Keratinocyte (primary cell): Measurements from ENCODE around the gene HSF5. TPM values are rescaled to one million over a fixed set of nuclear protein-coding genes. Genes with fewer than 3 reads are reported as not detected.

Experiments used
- DNase-seq: peaks from one replicate; pipeline ENCODE4 v3.0.0-alpha.2; 2011; ENCODE audit warnings: low read depth, missing footprints, low spot score
- FAIRE-seq: peaks from 2 replicates; lab custom pipeline; 2011; peaks lifted over from hg19 to GRCh38; lab: Jason Lieb, UNC
- H2AFZ ChIP-seq: 2 replicates; pipeline ENCODE4 v1.6.0; 2012; ENCODE audit warnings: low read length, control low read depth, inconsistent platforms; ENCODE audit not compliant: control insufficient read depth
- H3K27ac ChIP-seq: 2 replicates; pipeline ENCODE4 v1.5.1; 2011; ENCODE audit warnings: low read length; ENCODE audit not compliant: control insufficient read depth, insufficient read depth
- H3K27me3 ChIP-seq: 3 replicates; pipeline ENCODE4 v1.6.0; 2011; ENCODE audit warnings: low read length; ENCODE audit not compliant: control insufficient read depth, insufficient read depth; ENCODE audit errors: extremely low read depth
- H3K36me3 ChIP-seq, 2 experiments: 2 replicates in 1 of 2; 3 replicates in 1 of 2; pipeline ENCODE4 v1.5.1; 2011; ENCODE audit warnings: low read length in 2 of 2, mild to moderate bottlenecking in 1 of 2; ENCODE audit not compliant: control insufficient read depth in 2 of 2, insufficient read depth in 2 of 2; ENCODE audit errors: extremely low read depth in 1 of 2
- H3K4me1 ChIP-seq: 3 replicates; pipeline ENCODE4 v1.5.1; 2011; ENCODE audit warnings: low read length; ENCODE audit not compliant: control insufficient read depth, insufficient read depth; ENCODE audit errors: extremely low read depth
- H3K4me2 ChIP-seq: 3 replicates; pipeline ENCODE4 v1.6.0; 2011; ENCODE audit warnings: low read depth, low read length; ENCODE audit not compliant: control insufficient read depth, insufficient read depth; ENCODE audit errors: extremely low read depth
- H3K4me3 ChIP-seq, 3 experiments: fragments of 200-600 bp in 1 of 3; sonication (generic) in 1 of 3; 2 replicates in 2 of 3; 3 replicates in 1 of 3; pipeline ENCODE4 v1.5.1; 2011 to 2016; ENCODE audit warnings: low read length in 3 of 3, mild to moderate bottlenecking in 3 of 3, control low read depth in 2 of 3, inconsistent platforms in 1 of 3, low read depth in 1 of 3, mixed read lengths in 1 of 3, mixed run types in 1 of 3, moderate library complexity in 1 of 3; ENCODE audit not compliant: control insufficient read depth in 2 of 3, insufficient read depth in 2 of 3; ENCODE audit errors: extremely low read depth in 1 of 3
- H3K79me2 ChIP-seq: 2 replicates; pipeline ENCODE4 v1.6.0; 2012; ENCODE audit warnings: low read length; ENCODE audit not compliant: control insufficient read depth, insufficient read depth
- H3K9ac ChIP-seq: 3 replicates; pipeline ENCODE4 v1.6.0; 2011; ENCODE audit warnings: low read length; ENCODE audit not compliant: control insufficient read depth, insufficient read depth; ENCODE audit errors: extremely low read depth
- H3K9me1 ChIP-seq: 3 replicates; pipeline ENCODE4 v1.6.0; 2011; ENCODE audit warnings: low read length; ENCODE audit not compliant: control insufficient read depth, insufficient read depth; ENCODE audit errors: extremely low read depth
- H3K9me3 ChIP-seq: 2 replicates; pipeline ENCODE4 v1.5.1; 2012; ENCODE audit warnings: low read depth, low read length; ENCODE audit not compliant: control insufficient read depth
- H4K20me1 ChIP-seq: 3 replicates; pipeline ENCODE4 v1.6.0; 2011; ENCODE audit warnings: low read length; ENCODE audit not compliant: control insufficient read depth, insufficient read depth; ENCODE audit errors: extremely low read depth
- CTCF ChIP-seq, 3 experiments: IDR thresholded peaks in 1 of 3; conservative IDR thresholded peaks in 1 of 3; optimal IDR thresholded peaks in 1 of 3; 2 replicates in 2 of 3; 3 replicates in 1 of 3; pipeline versions ENCODE3 to v1.5.1; 2011; ENCODE audit warnings: low read length in 3 of 3, mild to moderate bottlenecking in 3 of 3, moderate library complexity in 2 of 3, control low read depth in 1 of 3, inconsistent platforms in 1 of 3; ENCODE audit not compliant: insufficient read depth in 2 of 3; ENCODE audit errors: extremely low read depth in 1 of 3
- EZH2 ChIP-seq: IDR thresholded peaks from one replicate; pipeline ENCODE4 v1.6.1; 2012; ENCODE audit warnings: inconsistent platforms, mild to moderate bottlenecking, low read length, moderate library complexity
- dilution Hi-C: fragments of 300-500 bp; cut with MboI; formaldehyde crosslinking; loops from one replicate; pipeline ENCODE4 v1.7.0; 2020; ENCODE audit warnings: low sequenced_read_pairs; ENCODE audit not compliant: extremely low pct_ligation_motif_present
- polyA plus RNA-seq, 5 experiments: library from polyadenylated mRNA; depleted of rRNA in 3 of 5; stranded (reverse) in 3 of 5; stranded (forward) in 1 of 5; unstranded in 1 of 5; fragments of >200 nt; gene quantifications; 1 replicate in 1 of 5; 2 replicates in 3 of 5; 3 replicates in 1 of 5; pipeline versions ENCODE4 v1.2.1 to v1.2.3, GENCODE V29; 2011 to 2012; ENCODE audit warnings: missing spikeins in 2 of 5, low read depth in 1 of 5, low replicate concordance in 1 of 5

HSF5 gene
- polyA plus RNA-seq, 1 donor (not counting 4 experiments of a cell fraction or from before 2014, with no cell fraction given), result 0.01 TPM

GRCh38 chr17:58531661-58532554 lies 43.7 kb upstream of the HSF5 start:
- Histone ChIP-seq H3K27ac (no peak overlapping the region), H3K9ac (peak overlapping the region; percentile 8), H3K36me3 (no peaks in the 10 kb centered on the region), H3K4me3 (peak overlapping the region; percentile 23 to 54 (median 32)), H3K79me2 (no peaks in the 10 kb centered on the region), H4K20me1 (no peaks in the 10 kb centered on the region), H3K9me3 (no peaks in the 10 kb centered on the region), H3K4me2 (peak overlapping the region; percentile 58), H3K27me3 (peaks cover 18% of the 10 kb centered on the region), H3K9me1 (no peaks in the 10 kb centered on the region), H2AFZ (peak overlapping the region; percentile 32), H3K4me1 (peaks cover 4% of the 10 kb centered on the region)
- dilution Hi-C loops, result no loop called here
- no peak for DNase-seq
- TF ChIP-seq CTCF (optimal IDR thresholded peaks at IDR 0.05 in 1 of 3, IDR thresholded peaks at IDR 0.05 in 1 of 3, conservative IDR thresholded peaks at IDR 0.05 in 1 of 3; ENCODE audit: extremely low read depth in 1 of 3, insufficient read depth in 2 of 3, low read length in 3 of 3), result no peak
- no peak for TF ChIP-seq EZH2
- no peak for FAIRE-seq

GRCh38 chr17:58531122-58531521 lies 42.9 kb upstream of the HSF5 start:
- Histone ChIP-seq H3K27ac (no peak overlapping the region), H3K27me3 (peaks cover 18% of the 10 kb centered on the region), H3K9me1 (no peaks in the 10 kb centered on the region), H3K9ac (no peak overlapping the region), H3K4me1 (peaks cover 8% of the 10 kb centered on the region), H3K9me3 (no peaks in the 10 kb centered on the region), H4K20me1 (no peaks in the 10 kb centered on the region), H3K79me2 (no peaks in the 10 kb centered on the region), H3K4me3 (no peak overlapping the region), H3K4me2 (peak overlapping the region; percentile 58), H3K36me3 (no peaks in the 10 kb centered on the region), H2AFZ (no peak overlapping the region)
- dilution Hi-C loops, result no loop called here
- TF ChIP-seq EZH2 (no peak), CTCF (optimal IDR thresholded peaks at IDR 0.05 in 1 of 3, IDR thresholded peaks at IDR 0.05 in 1 of 3, conservative IDR thresholded peaks at IDR 0.05 in 1 of 3; ENCODE audit: extremely low read depth in 1 of 3, insufficient read depth in 2 of 3, low read length in 3 of 3) (no peak)
- DNase-seq (no peak), FAIRE-seq (no peak)
